Sigmoid colon (tissue), 4 donors: Measurements from ENCODE around the gene TMOD3.

Source experiments
- CTCF ChIP-seq, 4 experiments: fragments of 450-650 bp in 3 of 4; fragments of 200-600 bp in 1 of 4; IDR thresholded peaks; one replicate each; pipeline ENCODE4 v1.5.1; 2016 to 2019; ENCODE audit warnings: antibody characterized with exemption in 4 of 4, mild to moderate bottlenecking in 3 of 4, moderate library complexity in 2 of 4
- POLR2A ChIP-seq, 2 donors: fragments of 450-650 bp; IDR thresholded peaks; one replicate each; pipeline ENCODE4 v1.6.1; 2016; ENCODE audit warnings: antibody characterized with exemption in 2 of 2, mild to moderate bottlenecking in 2 of 2, moderate library complexity in 2 of 2
- POLR2AphosphoS5 ChIP-seq, 4 donors: sonication (generic); formaldehyde crosslinking; IDR thresholded peaks; one replicate each; pipeline ENCODE4 v1.6.1; 2017; ENCODE audit warnings: antibody characterized with exemption in 4 of 4

GRCh38 chr15:51803965-51804364, 25.5 kb upstream of the TMOD3 start:
- no peak for TF ChIP-seq POLR2A (IDR thresholded peaks at IDR 0.05)
- TF ChIP-seq CTCF (IDR thresholded peaks at IDR 0.05) = no peak
- no peak for TF ChIP-seq POLR2AphosphoS5 (IDR thresholded peaks at IDR 0.05)
